Peyer's patch (tissue), 4 donors: ENCODE measurements around the gene ATG7.

Experiments
- CTCF ChIP-seq, 6 experiments: fragments of 450-650 bp in 4 of 6; fragments of 200-600 bp in 2 of 6; sonication (generic) in 1 of 6; IDR thresholded peaks; one replicate each; pipeline ENCODE4 v1.5.1; 2017 to 2019; ENCODE audit warnings: antibody characterized with exemption in 6 of 6, mild to moderate bottlenecking in 3 of 6, moderate library complexity in 1 of 6
- POLR2A ChIP-seq, 2 donors: fragments of 450-650 bp; IDR thresholded peaks; one replicate each; pipeline ENCODE4 v1.5.1; 2017; ENCODE audit warnings: antibody characterized with exemption in 2 of 2, mild to moderate bottlenecking in 2 of 2, moderate library complexity in 2 of 2

DNA sequence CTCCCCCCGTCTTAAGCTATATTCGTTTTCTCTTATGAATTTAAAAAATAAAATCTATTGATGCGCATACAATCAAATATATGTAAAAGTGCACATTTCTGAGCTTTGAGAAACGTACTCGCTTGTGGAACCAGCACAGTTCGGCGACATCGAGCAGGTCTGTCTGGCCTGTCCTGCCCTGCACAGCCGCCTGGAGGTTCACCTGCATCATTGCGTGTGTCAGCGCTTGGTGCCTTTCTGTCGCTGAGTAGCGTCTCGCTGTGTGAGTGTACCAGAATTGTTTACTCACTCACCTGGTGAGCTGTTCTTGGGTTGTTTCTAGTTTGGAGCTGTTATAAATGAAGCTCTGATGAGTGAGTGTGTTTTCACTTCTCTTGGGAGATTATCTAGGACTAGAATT, 267.5 kb downstream of the ATG7 start:
- TF ChIP-seq CTCF (IDR thresholded peaks at IDR 0.05) (no peak), POLR2A (IDR thresholded peaks at IDR 0.05) (no peak)
